SK-N-SH treated with all-trans-retinoic acid at 6 μM for 48 hours (cell line): ENCODE data around the gene LHB.

ENCODE experiments used
- ATAC-seq: fragments of 200-7000 bp; cut with Tn5 transposase; 3 replicates; pipeline ENCODE4 v1.9.1; 2020; ENCODE audit warnings: mild to moderate bottlenecking, moderate library complexity
- ARNTL ChIP-seq: fragments of 450-650 bp; formaldehyde crosslinking; IDR thresholded peaks from 2 replicates; pipeline ENCODE4 v1.5.0; 2020; ENCODE audit warnings: low read depth, mild to moderate bottlenecking, moderate library complexity, borderline replicate concordance
- BACH2 ChIP-seq: fragments of 250-450 bp; sonication (Bioruptor Pico); IDR thresholded peaks from 2 replicates; pipeline ENCODE4 v1.9.0; 2021; ENCODE audit warnings: mild to moderate bottlenecking, borderline replicate concordance
- GLIS3 ChIP-seq: fragments of 250-450 bp; sonication (Bioruptor Pico); IDR thresholded peaks from 2 replicates; pipeline ENCODE4 v1.5.0; 2020; ENCODE audit warnings: mild to moderate bottlenecking, moderate library complexity
- ISL1 ChIP-seq: fragments of 250-450 bp; sonication (Bioruptor Pico); IDR thresholded peaks from 2 replicates; pipeline ENCODE4 v2.1.2; 2022; ENCODE audit warnings: mild to moderate bottlenecking, moderate library complexity
- OSR1 ChIP-seq: fragments of 250-450 bp; sonication (Bioruptor Pico); IDR thresholded peaks from 2 replicates; pipeline ENCODE4 v1.8.0; 2022; ENCODE audit warnings: moderate library complexity, mild to moderate bottlenecking, inconsistent platforms
- PPARA ChIP-seq: fragments of 250-450 bp; sonication (Bioruptor Pico); IDR thresholded peaks from 2 replicates; pipeline ENCODE4 v1.5.0; 2020; ENCODE audit warnings: mild to moderate bottlenecking, borderline replicate concordance
- RARB ChIP-seq: fragments of 250-450 bp; sonication (Bioruptor Pico); IDR thresholded peaks from 2 replicates; pipeline ENCODE4 v1.8.0; 2021; ENCODE audit warnings: mild to moderate bottlenecking, moderate library complexity
- TCF4 ChIP-seq: fragments of 250-450 bp; sonication (Bioruptor Pico); IDR thresholded peaks from 2 replicates; pipeline ENCODE4 v1.8.0; 2021; ENCODE audit warnings: mild to moderate bottlenecking, moderate library complexity, borderline replicate concordance
- TOX ChIP-seq: fragments of 250-450 bp; sonication (Bioruptor Pico); IDR thresholded peaks from 2 replicates; pipeline ENCODE4 v1.8.0; 2021; ENCODE audit warnings: mild to moderate bottlenecking, moderate library complexity, borderline replicate concordance
- ZC3H10 ChIP-seq: fragments of 250-450 bp; sonication (Bioruptor Pico); IDR thresholded peaks from 2 replicates; pipeline ENCODE4 v1.5.1; 2021; ENCODE audit warnings: mild to moderate bottlenecking, moderate library complexity
- ZFP30 ChIP-seq: fragments of 450-650 bp; formaldehyde crosslinking; IDR thresholded peaks from 2 replicates; pipeline ENCODE4 v1.5.0; 2022; ENCODE audit warnings: mild to moderate bottlenecking, moderate library complexity
- ZNF70 ChIP-seq: fragments of 450-650 bp; formaldehyde crosslinking; IDR thresholded peaks from 2 replicates; pipeline ENCODE4 v1.5.0; 2020; ENCODE audit warnings: mild to moderate bottlenecking, moderate library complexity
- ZNF8 ChIP-seq: fragments of 450-650 bp; formaldehyde crosslinking; IDR thresholded peaks from 2 replicates; pipeline ENCODE4 v1.5.0; 2020; ENCODE audit warnings: mild to moderate bottlenecking, moderate library complexity
- TF ChIP-seq, protein P1 (sequence below): fragments of 250-450 bp; sonication (Bioruptor Pico); IDR thresholded peaks from 2 replicates; pipeline ENCODE4 v1.5.1; 2021; ENCODE audit warnings: mild to moderate bottlenecking, moderate library complexity
- TF ChIP-seq, protein P2 (sequence below): fragments of 250-450 bp; sonication (Bioruptor Pico); IDR thresholded peaks from 2 replicates; pipeline ENCODE4 v1.5.1; 2020; ENCODE audit warnings: low read depth, mild to moderate bottlenecking, moderate library complexity
- TF ChIP-seq, protein P3 (sequence below): fragments of 250-450 bp; sonication (Bioruptor Pico); IDR thresholded peaks from 2 replicates; pipeline ENCODE4 v1.8.0; 2021; ENCODE audit warnings: low read depth, mild to moderate bottlenecking, moderate library complexity, borderline replicate concordance

LHB gene

DNA sequence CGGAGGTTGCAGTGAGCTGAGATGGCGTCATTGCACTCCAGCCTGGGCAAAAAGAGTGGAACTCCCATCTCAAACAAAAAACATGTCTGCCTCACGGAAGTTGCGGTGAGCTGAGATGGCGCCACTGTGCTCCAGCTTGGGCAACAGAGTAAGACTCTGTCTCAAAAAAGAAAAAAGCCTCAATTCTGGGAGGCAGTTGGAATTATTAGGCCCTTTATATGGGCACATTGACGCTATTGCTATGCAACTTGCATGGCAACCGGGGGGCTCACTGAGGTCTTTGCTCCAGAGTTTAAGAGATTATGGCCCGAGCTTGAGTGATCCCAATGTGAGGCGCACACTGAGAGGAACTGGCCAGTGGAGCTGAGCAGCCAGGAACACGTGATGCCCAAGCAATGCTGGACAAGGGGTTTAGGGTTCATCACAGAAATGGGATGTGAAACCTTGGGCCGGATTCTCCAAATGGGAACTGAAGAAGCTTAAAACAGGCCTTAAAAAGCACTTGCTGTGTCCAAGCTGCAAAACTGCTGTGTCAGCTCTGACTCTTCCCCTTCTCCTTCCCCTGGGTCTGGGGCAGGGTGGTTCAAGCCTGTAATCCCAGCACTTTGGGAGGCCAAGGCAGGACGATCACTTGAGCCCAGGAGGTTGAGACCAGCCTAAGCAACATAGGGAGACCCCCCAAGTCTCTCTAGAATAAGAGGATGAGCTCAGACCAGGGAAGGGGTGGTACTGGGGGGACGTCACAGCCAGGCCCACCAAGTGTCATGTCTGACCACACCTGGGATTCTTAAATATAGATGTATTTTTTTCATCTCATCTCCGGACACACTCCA is 49.3 kb downstream of the LHB start:
- TF ChIP-seq ZNF8 (CRISPR knock-in tag): no peak
- no peak for ATAC-seq

DNA sequence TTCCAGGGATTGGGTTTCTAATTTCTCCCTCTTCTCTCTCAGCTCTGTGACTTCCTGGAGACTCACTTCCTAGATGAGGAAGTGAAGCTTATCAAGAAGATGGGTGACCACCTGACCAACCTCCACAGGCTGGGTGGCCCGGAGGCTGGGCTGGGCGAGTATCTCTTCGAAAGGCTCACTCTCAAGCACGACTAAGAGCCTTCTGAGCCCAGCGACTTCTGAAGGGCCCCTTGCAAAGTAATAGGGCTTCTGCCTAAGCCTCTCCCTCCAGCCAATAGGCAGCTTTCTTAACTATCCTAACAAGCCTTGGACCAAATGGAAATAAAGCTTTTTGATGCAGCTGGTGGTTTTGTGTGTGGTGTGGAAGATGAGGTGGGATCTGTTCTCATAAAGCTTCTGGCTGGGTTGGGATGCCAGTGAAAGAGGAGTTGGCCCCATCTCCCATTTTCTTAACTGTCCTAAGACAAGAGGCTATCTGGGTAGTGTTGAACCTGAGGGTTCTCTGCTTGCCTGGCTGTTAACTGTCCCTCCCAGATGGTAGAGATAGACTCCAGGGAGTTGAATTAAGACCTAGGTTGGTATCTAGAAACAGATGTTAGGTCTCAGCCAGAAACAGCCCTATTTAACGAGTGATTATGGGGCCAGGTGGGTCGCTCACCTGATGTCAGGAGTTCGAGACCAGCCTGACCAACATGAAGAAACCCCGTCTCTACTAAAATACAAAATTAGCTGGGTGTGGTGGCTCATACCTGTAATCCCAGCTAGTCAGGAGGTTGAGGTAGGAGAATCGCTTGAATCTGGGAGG is 50.1 kb downstream of the LHB start:
- no peak for TF ChIP-seq BACH2 (CRISPR knock-in tag)
- no peak for TF ChIP-seq ZNF70 (CRISPR knock-in tag)
- TF ChIP-seq GLIS3 (CRISPR knock-in tag): no peak
- TF ChIP-seq PPARA: no peak
- no peak for TF ChIP-seq TCF4 (CRISPR knock-in tag)
- TF ChIP-seq, protein P1, sequence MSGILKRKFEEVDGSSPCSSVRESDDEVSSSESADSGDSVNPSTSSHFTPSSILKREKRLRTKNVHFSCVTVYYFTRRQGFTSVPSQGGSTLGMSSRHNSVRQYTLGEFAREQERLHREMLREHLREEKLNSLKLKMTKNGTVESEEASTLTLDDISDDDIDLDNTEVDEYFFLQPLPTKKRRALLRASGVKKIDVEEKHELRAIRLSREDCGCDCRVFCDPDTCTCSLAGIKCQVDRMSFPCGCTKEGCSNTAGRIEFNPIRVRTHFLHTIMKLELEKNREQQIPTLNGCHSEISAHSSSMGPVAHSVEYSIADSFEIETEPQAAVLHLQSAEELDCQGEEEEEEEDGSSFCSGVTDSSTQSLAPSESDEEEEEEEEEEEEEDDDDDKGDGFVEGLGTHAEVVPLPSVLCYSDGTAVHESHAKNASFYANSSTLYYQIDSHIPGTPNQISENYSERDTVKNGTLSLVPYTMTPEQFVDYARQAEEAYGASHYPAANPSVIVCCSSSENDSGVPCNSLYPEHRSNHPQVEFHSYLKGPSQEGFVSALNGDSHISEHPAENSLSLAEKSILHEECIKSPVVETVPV: no peak
- TF ChIP-seq ZC3H10 (CRISPR knock-in tag): no peak
- no peak for TF ChIP-seq RARB (CRISPR knock-in tag)
- TF ChIP-seq ZFP30 (CRISPR knock-in tag): no peak
- TF ChIP-seq ISL1: no peak
- TF ChIP-seq, protein P2, sequence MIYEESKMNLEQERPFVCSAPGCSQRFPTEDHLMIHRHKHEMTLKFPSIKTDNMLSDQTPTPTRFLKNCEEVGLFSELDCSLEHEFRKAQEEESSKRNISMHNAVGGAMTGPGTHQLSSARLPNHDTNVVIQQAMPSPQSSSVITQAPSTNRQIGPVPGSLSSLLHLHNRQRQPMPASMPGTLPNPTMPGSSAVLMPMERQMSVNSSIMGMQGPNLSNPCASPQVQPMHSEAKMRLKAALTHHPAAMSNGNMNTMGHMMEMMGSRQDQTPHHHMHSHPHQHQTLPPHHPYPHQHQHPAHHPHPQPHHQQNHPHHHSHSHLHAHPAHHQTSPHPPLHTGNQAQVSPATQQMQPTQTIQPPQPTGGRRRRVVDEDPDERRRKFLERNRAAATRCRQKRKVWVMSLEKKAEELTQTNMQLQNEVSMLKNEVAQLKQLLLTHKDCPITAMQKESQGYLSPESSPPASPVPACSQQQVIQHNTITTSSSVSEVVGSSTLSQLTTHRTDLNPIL (CRISPR knock-in tag): no peak
- no peak for TF ChIP-seq OSR1 (CRISPR knock-in tag)
- TF ChIP-seq TOX: no peak
- TF ChIP-seq ZNF8 (CRISPR knock-in tag): no peak
- TF ChIP-seq, protein P3, sequence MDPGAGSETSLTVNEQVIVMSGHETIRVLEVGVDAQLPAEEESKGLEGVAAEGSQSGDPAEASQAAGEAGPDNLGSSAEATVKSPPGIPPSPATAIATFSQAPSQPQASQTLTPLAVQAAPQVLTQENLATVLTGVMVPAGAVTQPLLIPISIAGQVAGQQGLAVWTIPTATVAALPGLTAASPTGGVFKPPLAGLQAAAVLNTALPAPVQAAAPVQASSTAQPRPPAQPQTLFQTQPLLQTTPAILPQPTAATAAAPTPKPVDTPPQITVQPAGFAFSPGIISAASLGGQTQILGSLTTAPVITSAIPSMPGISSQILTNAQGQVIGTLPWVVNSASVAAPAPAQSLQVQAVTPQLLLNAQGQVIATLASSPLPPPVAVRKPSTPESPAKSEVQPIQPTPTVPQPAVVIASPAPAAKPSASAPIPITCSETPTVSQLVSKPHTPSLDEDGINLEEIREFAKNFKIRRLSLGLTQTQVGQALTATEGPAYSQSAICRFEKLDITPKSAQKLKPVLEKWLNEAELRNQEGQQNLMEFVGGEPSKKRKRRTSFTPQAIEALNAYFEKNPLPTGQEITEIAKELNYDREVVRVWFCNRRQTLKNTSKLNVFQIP: no peak
- no peak for TF ChIP-seq ARNTL
- no peak for ATAC-seq
